OCI-LY7 (cell line): ENCODE results near the gene ESRRG. TPM values are rescaled to one million over a fixed set of nuclear protein-coding genes. Genes with fewer than 3 reads are reported as not detected.

ENCODE experiments used
- BruUV-seq: library from RNA; stranded (reverse); fragments of 400-500 nt; replicated peaks from 2 replicates; lab custom pipeline; 2021; lab: Mats Ljungman, UMichigan
- CTCF ChIA-PET: fragments of 300-600 bp; sonication (Branson Sonifier 250); formaldehyde crosslinking; loops from one replicate; lab custom pipeline; 2022; ENCODE audit warnings: antibody characterized with exemption; ENCODE audit not compliant: unreplicated experiment; lab: Charles Lee
- POLR2A ChIA-PET: fragments of 300-600 bp; sonication (Branson Sonifier 250); formaldehyde crosslinking; loops from one replicate; lab custom pipeline; 2022; ENCODE audit warnings: antibody characterized with exemption; lab: Charles Lee
- DNase-seq: peaks from one replicate; pipeline ENCODE4 v3.0.0-alpha.2; 2015; ENCODE audit warnings: low spot score
- H2AFZ ChIP-seq: fragments of 200-600 bp; sonication (generic), shearing (Covaris generic); 2 replicates; pipeline ENCODE4 v1.6.1; 2014; ENCODE audit warnings: mild to moderate bottlenecking, antibody characterized with exemption, low read length, moderate library complexity
- H3K27ac ChIP-seq: fragments of 200-600 bp; sonication (generic); 2 replicates; pipeline ENCODE4 v1.5.1; 2014; ENCODE audit warnings: mixed run types, low read depth, mild to moderate bottlenecking, moderate library complexity, low read length, inconsistent platforms; ENCODE audit not compliant: poor library complexity, severe bottlenecking
- H3K36me3 ChIP-seq: fragments of 200-600 bp; sonication (generic); 2 replicates; pipeline ENCODE4 v1.6.1; 2014; ENCODE audit warnings: mild to moderate bottlenecking, antibody characterized with exemption, low read length, moderate library complexity, mixed read lengths; ENCODE audit not compliant: insufficient read depth
- H3K4me1 ChIP-seq: fragments of 200-600 bp; sonication (generic); 2 replicates; pipeline ENCODE4 v1.5.1; 2014; ENCODE audit warnings: mild to moderate bottlenecking, low read length; ENCODE audit not compliant: insufficient read depth, poor library complexity, severe bottlenecking
- H3K4me2 ChIP-seq: fragments of 200-600 bp; sonication (generic); 2 replicates; pipeline ENCODE4 v1.6.1; 2014; ENCODE audit warnings: mild to moderate bottlenecking, low read length
- H3K4me3 ChIP-seq: fragments of 200-600 bp; sonication (generic); 2 replicates; pipeline ENCODE4 v1.5.1; 2014; ENCODE audit warnings: mild to moderate bottlenecking, low read depth, low read length; ENCODE audit not compliant: poor library complexity, severe bottlenecking
- H3K79me2 ChIP-seq: fragments of 200-600 bp; sonication (generic); 2 replicates; pipeline ENCODE4 v1.6.1; 2016; ENCODE audit warnings: low read depth, mild to moderate bottlenecking, low read length, moderate library complexity, mixed read lengths; ENCODE audit not compliant: insufficient read depth
- H3K9me2 ChIP-seq: fragments of 200-600 bp; sonication (generic); 2 replicates; pipeline ENCODE4 v1.6.1; 2016; ENCODE audit warnings: mild to moderate bottlenecking, low read length, mixed read lengths; ENCODE audit not compliant: insufficient read depth
- H3K9me3 ChIP-seq: fragments of 200-600 bp; sonication (generic); 2 replicates; pipeline ENCODE4 v1.6.1; 2014; ENCODE audit warnings: mild to moderate bottlenecking, mixed run types, low read length, mixed read lengths
- H4K20me1 ChIP-seq: fragments of 200-600 bp; sonication (generic); 2 replicates; pipeline ENCODE4 v1.6.1; 2014; ENCODE audit warnings: mild to moderate bottlenecking, antibody characterized with exemption, low read length, moderate library complexity, mixed read lengths; ENCODE audit not compliant: insufficient read depth
- EZH2phosphoT487 ChIP-seq: fragments of 200-600 bp; sonication (generic); IDR thresholded peaks from 2 replicates; pipeline ENCODE4 v1.6.1; 2018; ENCODE audit warnings: low read depth, borderline replicate concordance, mild to moderate bottlenecking, mixed run types, antibody characterized with exemption, low read length, moderate library complexity, mixed read lengths
- intact Hi-C: fragments of 100-400 bp; cut with micrococcal nuclease; formaldehyde crosslinking; loops from one replicate; pipeline ENCODE4 v1.10.0; 2022; ENCODE audit not compliant: unreplicated experiment
- total RNA-seq, 2 experiments: library from RNA; depleted of rRNA in 1 of 2; stranded (reverse); fragments of >200 nt in 1 of 2; shearing (Covaris generic) in 1 of 2; gene quantifications; 2 replicates each; pipeline ENCODE4 v1.2.3, GENCODE V29; 2014 to 2022
- TF ChIP-seq, protein P1 (sequence below): fragments of 200-600 bp; sonication (generic); conservative IDR thresholded peaks from 2 replicates; pipeline ENCODE4 v1.5.1; 2014; ENCODE audit warnings: mild to moderate bottlenecking, antibody characterized with exemption, low read length, moderate library complexity, mixed read lengths

Gene ESRRG
- total RNA-seq, 2 experiments from 2014 or later: not detected

DNA sequence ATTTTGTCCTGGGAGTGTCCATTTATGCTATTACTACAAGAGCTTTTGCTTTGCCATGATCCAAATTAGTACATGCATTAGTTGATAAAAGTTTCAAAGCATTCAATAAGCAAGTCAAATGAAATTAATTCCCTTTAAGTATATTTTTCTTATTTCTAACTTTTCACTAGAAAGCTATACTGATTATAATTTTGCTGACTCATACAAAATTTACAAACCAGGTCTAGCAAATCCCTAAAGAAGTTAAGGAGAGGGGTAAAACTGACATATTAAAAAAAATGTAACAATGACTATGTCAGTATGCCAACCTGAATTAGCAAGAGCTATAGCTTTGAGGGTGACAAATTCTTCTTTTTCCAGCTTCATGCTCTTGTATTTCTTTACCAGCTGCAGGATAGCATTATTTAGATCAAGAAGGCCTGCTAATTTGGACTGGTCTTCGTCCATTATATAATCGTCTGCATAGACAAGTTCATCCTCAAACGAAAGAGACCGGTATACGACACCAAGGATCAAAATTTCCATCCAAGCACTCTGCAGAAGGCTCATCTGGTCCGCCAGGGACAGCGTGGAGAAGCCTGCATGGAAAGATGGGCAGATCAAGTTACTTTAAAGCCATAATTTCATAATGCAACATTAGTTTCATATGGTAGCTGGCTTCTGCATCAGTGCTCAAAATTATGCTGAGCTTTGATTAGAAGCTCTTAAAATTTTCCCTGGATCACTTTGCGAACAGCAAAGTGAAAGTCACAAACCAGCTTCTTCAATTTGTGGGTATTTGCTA lies 204.2 kb downstream of the ESRRG start:
- Histone ChIP-seq H3K36me3 (no peaks in the 10 kb centered on the region), H3K4me3 (no peak overlapping the region), H3K4me1 (peaks cover 12% of the 10 kb centered on the region), H3K9me2 (no peaks in the 10 kb centered on the region), H3K79me2 (no peaks in the 10 kb centered on the region), H3K4me2 (no peak overlapping the region), H3K9me3 (no peaks in the 10 kb centered on the region), H3K27ac (no peak overlapping the region), H4K20me1 (no peaks in the 10 kb centered on the region), H2AFZ (no peak overlapping the region)
- CTCF ChIA-PET: no interaction called here
- intact Hi-C loops: no loop called here
- POLR2A ChIA-PET: interaction anchor here (0.7 to 2.0 kb wide), 8 partner anchors 8 to 297 kb away, joined by 3 to 18 read pairs (median 5); no protein-coding TSS in a partner anchor
- no TSS peak for BruUV-seq
- TF ChIP-seq, protein P1, sequence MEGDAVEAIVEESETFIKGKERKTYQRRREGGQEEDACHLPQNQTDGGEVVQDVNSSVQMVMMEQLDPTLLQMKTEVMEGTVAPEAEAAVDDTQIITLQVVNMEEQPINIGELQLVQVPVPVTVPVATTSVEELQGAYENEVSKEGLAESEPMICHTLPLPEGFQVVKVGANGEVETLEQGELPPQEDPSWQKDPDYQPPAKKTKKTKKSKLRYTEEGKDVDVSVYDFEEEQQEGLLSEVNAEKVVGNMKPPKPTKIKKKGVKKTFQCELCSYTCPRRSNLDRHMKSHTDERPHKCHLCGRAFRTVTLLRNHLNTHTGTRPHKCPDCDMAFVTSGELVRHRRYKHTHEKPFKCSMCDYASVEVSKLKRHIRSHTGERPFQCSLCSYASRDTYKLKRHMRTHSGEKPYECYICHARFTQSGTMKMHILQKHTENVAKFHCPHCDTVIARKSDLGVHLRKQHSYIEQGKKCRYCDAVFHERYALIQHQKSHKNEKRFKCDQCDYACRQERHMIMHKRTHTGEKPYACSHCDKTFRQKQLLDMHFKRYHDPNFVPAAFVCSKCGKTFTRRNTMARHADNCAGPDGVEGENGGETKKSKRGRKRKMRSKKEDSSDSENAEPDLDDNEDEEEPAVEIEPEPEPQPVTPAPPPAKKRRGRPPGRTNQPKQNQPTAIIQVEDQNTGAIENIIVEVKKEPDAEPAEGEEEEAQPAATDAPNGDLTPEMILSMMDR: no peak
- no peak for TF ChIP-seq EZH2phosphoT487
- no peak for DNase-seq

DNA sequence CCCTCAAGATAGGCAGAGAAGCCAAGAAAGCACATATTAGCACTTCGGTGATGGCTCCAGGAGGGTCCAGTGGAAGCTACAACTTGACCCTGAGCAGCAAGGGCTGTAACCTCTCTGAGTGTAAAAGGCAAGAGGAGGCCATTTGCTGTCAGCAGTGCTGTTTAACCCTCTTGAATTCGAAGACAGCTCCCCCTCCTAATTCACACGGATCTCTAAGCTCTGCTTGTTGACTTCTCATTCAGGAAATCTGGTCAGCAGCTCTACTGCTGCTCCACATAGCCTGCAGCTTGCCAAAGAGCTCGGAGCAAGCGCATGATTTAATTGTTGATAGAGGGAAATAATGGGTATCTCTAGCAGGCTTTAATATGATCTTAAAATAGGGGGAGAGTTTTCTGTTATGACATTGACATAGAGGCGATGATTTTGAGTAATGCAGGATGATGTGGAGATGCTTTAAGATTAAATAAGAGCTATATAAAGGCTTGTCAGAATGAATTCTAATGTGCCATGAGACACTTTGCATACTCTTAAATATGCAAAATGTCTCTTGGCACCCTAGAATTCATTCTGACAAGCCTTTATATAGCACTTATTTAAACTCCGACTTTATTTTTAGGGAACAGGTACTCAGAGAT lies 220.6 kb downstream of the ESRRG start:
- H3K79me2 ChIP-seq: no peaks in the 10 kb centered on the region
- BruUV-seq: no TSS peak
- H3K4me2 ChIP-seq: no peak overlapping the region
- H3K9me2 ChIP-seq: no peaks in the 10 kb centered on the region
- no peaks in the 10 kb centered on the region for H4K20me1 ChIP-seq
- H2AFZ ChIP-seq: no peak overlapping the region
- TF ChIP-seq, protein P1: no peak
- no peak for TF ChIP-seq EZH2phosphoT487
- ChIA-PET CTCF (no interaction called here), POLR2A (interaction anchor here (1.5 kb wide), 1 partner anchor 11 kb away, joined by 4 read pairs; no protein-coding TSS in a partner anchor)
- no peaks in the 10 kb centered on the region for H3K36me3 ChIP-seq
- H3K27ac ChIP-seq: no peak overlapping the region
- H3K4me3 ChIP-seq: no peak overlapping the region
- intact Hi-C loops: no loop called here
- H3K4me1 ChIP-seq: no peaks in the 10 kb centered on the region
- DNase-seq: no peak
- no peaks in the 10 kb centered on the region for H3K9me3 ChIP-seq
